Thyroid gland (tissue), 4 donors: Measurements from ENCODE around the gene CLK3.

ENCODE experiments used
- CTCF ChIP-seq, 6 experiments: fragments of 200-600 bp in 3 of 6; fragments of 450-650 bp in 3 of 6; sonication (generic) in 3 of 6; IDR thresholded peaks; one replicate each; pipeline ENCODE4 v1.5.1; 2016 to 2019; ENCODE audit warnings: antibody characterized with exemption in 6 of 6, mild to moderate bottlenecking in 2 of 6, inconsistent platforms in 1 of 6, moderate library complexity in 1 of 6
- POLR2A ChIP-seq, 2 donors: fragments of 450-650 bp; IDR thresholded peaks; one replicate each; pipeline ENCODE4 v1.6.1; 2017; ENCODE audit warnings: antibody characterized with exemption in 2 of 2, mild to moderate bottlenecking in 2 of 2, moderate library complexity in 1 of 2

DNA sequence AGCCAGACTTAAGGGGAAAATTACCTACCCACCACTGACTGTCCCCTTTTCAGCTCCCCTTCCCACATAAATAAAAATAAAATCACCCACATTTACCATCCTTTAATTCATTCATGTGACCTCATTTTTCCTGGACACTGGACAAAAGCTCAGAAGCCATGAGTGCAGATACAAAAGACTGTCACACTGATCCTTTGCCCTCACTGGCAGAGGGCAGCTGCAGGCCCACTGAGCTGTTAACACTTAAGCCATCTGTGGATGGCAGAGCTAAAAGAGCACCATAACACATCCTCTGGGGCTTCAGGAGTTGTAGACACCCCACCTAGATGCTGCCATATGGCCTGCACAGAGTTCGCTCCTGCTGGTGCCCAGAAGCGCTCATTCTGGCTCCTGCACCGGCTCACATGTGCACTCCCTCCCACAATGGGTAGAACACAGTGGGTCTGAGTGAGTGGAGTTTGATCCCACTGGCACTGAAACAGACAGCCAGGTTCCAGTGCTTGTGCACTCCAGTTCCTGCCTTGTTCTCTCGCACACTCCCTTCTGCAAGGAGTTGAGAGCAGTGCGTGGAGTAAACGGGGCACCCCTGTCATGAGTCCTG, 41.4 kb downstream of the CLK3 start:
- TF ChIP-seq CTCF (IDR thresholded peaks at IDR 0.05) (no peak), POLR2A (IDR thresholded peaks at IDR 0.05) (no peak)
